Activated CD8-positive, alpha-beta memory T cell treated with anti-CD3 and anti-CD28 coated beads for 24 hours (primary cell): ENCODE data around the gene HAUS5.
"Not testable (repeated sequence)": the region's sequence is repeated elsewhere in the genome, so short reads cannot be mapped to it uniquely, and the experiment has no call there.

Experiments
- DNase-seq: peaks from one replicate; pipeline ENCODE4 v3.0.0-alpha.2; 2020

Gene HAUS5

GRCh38 chr19:35612559-35613321, at the start of gene HAUS5:
Gene HAUS5 (plus strand): TSS chr19:35612735. CDS start chr19:35612795, 60 bp downstream.
- DNase-seq: peak; percentile 99

- DNase-seq: no peak
These were observed 49.8 kb upstream of the HAUS5 start for GRCh38 chr19:35562776-35563175.

- DNase-seq: no peak
These were observed 49.2 kb upstream of the HAUS5 start, which contains the start of gene ATP4A for GRCh38 chr19:35563207-35563829. Gene ATP4A (minus strand): TSS chr19:35563658. CDS start chr19:35563629, 29 bp downstream.

GRCh38 chr19:35565016-35565856, 47.3 kb upstream of the HAUS5 start:
- no peak for DNase-seq

GRCh38 chr19:35566738-35567137, 45.8 kb upstream of the HAUS5 start:
- no peak for DNase-seq

GRCh38 chr19:35569281-35569781, 43.2 kb upstream of the HAUS5 start:
- no peak for DNase-seq

- no peak for DNase-seq
These were observed 41.0 kb upstream of the HAUS5 start for GRCh38 chr19:35571406-35571965.

- no peak for DNase-seq
These were observed 34.6 kb upstream of the HAUS5 start for GRCh38 chr19:35577918-35578317.

- DNase-seq: no peak
These were observed 33.8 kb upstream of the HAUS5 start for GRCh38 chr19:35578707-35579106.

- no peak for DNase-seq
These were observed 29.8 kb upstream of the HAUS5 start for GRCh38 chr19:35582760-35583159.

GRCh38 chr19:35585848-35586247, 26.7 kb upstream of the HAUS5 start, which contains the start of gene PMIS2:
Gene PMIS2 (plus strand): TSS chr19:35586173. CDS start chr19:35586260, 87 bp downstream.
- no peak for DNase-seq

- DNase-seq: no peak
These were observed 25.2 kb upstream of the HAUS5 start for GRCh38 chr19:35587321-35587720.

GRCh38 chr19:35590875-35591274, 21.7 kb upstream of the HAUS5 start:
- DNase-seq: no peak

- peak; percentile 60 for DNase-seq
These were observed 20.3 kb upstream of the HAUS5 start for GRCh38 chr19:35592226-35592625.

- not testable (repeated sequence) for DNase-seq
These were observed 17.5 kb upstream of the HAUS5 start for GRCh38 chr19:35595026-35595425.

- DNase-seq: no peak
These were observed 16.6 kb upstream of the HAUS5 start for GRCh38 chr19:35595928-35596327.

GRCh38 chr19:35596366-35596999, 16.1 kb upstream of the HAUS5 start:
- DNase-seq: no peak

- DNase-seq: no peak
These were observed 10.6 kb upstream of the HAUS5 start for GRCh38 chr19:35601971-35602370.

GRCh38 chr19:35604436-35604835, 8.1 kb upstream of the HAUS5 start:
- DNase-seq: not testable (repeated sequence)

GRCh38 chr19:35607170-35607569, 5.4 kb upstream of the HAUS5 start:
- DNase-seq: not testable (repeated sequence)

GRCh38 chr19:35607661-35608060, 4.9 kb upstream of the HAUS5 start:
- no peak for DNase-seq

- no peak for DNase-seq
These were observed 4.3 kb upstream of the HAUS5 start for GRCh38 chr19:35608251-35608650.
